ENCODE data around the gene SGCB. TPM values are rescaled to one million over a fixed set of nuclear protein-coding genes. Genes with fewer than 3 reads are reported as not detected.

SGCB gene
- total RNA-seq, 1 donor = 36.2 TPM

DNA sequence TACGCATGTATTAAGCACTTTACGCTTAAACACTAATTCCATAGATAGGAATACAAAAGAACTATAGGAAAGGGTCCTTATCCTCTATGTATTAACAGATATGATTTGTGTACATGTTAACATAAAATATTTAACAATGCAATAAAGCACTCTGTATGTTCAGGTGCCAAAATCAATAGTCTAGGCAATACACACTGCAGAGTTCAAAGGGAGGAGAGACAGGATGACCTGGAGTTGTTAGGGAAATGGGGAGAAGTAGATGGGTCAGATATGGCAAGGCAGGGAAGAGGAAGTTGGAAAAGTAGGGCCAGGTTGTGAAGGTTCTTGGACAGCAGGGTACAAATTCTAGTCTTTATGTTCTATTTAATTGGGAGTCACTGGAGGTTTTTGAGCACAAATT, 2.9 kb downstream of the SGCB start:
- no peak overlapping the region for H3K4me3 ChIP-seq (ENCODE audit: low read depth, low read length)
- TF ChIP-seq, protein P1, sequence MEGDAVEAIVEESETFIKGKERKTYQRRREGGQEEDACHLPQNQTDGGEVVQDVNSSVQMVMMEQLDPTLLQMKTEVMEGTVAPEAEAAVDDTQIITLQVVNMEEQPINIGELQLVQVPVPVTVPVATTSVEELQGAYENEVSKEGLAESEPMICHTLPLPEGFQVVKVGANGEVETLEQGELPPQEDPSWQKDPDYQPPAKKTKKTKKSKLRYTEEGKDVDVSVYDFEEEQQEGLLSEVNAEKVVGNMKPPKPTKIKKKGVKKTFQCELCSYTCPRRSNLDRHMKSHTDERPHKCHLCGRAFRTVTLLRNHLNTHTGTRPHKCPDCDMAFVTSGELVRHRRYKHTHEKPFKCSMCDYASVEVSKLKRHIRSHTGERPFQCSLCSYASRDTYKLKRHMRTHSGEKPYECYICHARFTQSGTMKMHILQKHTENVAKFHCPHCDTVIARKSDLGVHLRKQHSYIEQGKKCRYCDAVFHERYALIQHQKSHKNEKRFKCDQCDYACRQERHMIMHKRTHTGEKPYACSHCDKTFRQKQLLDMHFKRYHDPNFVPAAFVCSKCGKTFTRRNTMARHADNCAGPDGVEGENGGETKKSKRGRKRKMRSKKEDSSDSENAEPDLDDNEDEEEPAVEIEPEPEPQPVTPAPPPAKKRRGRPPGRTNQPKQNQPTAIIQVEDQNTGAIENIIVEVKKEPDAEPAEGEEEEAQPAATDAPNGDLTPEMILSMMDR (IDR thresholded peaks at IDR 0.05; ENCODE audit: insufficient read depth, low read length) = no peak
- DNase-seq (ENCODE audit: low read depth) = no peak

DNA sequence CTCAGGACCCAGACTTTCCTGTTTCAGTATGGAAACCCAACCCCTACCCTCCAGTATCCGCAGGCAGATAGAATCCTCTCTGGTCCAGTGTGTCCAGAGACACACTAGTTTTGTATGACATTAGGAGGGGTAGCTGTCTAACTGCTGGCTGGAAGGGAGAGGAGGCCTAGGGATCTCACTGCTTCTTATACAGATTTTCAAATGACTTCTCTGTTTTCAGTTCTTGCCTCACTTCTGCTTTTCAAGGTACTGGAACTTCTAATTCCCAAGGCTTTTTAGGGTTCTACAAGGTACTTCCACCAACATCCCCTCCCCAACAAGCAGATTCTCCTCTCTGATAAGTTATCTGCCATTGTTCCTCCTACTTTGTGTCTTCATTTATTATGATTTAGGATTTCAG, 6.1 kb downstream of the SGCB start:
- H3K4me3 ChIP-seq (ENCODE audit: low read depth, low read length) = no peak overlapping the region
- DNase-seq (ENCODE audit: low read depth) = no peak
- TF ChIP-seq, protein P1 (IDR thresholded peaks at IDR 0.05; ENCODE audit: insufficient read depth, low read length) = no peak

DNA sequence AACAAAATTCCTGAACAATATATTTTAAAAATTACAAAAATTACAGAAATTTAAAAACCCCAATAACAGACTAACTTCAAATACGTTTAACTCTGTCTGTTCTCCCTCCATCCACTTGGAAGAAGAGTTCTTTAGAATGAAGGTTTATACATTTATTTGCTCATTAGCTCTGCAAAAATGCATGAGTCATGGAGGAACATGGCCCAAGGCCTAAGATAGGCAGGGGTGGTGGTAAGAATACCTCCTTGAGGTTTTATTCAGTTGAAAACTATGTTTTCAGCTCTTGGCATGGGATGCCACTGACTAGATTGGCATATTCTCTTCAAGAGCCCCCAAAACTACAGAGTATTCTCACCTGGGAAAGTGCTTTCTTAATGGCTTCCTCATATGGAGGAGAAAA, 9.1 kb downstream of the SGCB start:
- TF ChIP-seq, protein P1 (IDR thresholded peaks at IDR 0.05; ENCODE audit: insufficient read depth, low read length) = no peak
- peak; percentile 59 for DNase-seq (ENCODE audit: low read depth)
- no peak overlapping the region for H3K4me3 ChIP-seq (ENCODE audit: low read depth, low read length)

DNA sequence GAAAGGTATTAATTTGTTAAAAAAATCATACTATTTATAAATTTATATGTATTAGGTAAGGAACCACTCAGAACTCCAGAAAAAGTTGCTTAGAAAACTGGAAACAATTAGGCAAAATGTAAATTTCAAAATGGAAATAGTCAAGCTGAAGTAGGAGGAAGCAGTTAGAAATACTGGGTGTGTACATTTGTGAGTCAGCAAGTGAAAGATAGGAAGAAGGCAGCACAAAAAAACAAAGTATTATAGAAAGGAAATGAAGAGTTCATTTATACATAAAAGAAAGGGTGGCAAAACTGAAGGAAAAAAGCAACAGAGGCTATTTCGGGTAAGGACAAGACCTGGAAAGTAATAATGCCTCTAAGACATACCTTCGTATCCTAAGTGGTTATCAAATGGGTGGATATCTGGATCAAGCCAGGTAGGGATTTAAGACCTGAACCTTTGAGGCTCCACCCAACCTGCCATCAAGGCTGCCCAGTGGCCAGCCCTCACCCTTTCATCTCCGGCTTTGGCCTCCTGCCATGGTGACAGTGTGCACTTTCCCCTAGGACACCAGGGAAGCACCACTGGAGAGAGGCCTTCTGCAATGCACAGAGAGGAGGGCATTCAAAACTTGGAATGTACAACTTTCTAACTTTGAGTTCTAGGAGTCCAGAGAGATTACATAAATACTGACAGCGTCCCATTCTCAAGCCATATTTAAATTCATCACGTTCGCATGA, 18.0 kb downstream of the SGCB start, which contains the start of gene LRRC66:
Gene LRRC66 (minus strand): TSS at position 428 of the 722 bp plus-strand sequence. CDS start 2,750 bp downstream, outside the sequence.
- TF ChIP-seq, protein P1 (IDR thresholded peaks at IDR 0.05; ENCODE audit: insufficient read depth, low read length) = no peak
- H3K4me3 ChIP-seq (ENCODE audit: low read depth, low read length) = no peak within 1 kb of the TSS
- DNase-seq (ENCODE audit: low read depth) = peak; percentile 29

DNA sequence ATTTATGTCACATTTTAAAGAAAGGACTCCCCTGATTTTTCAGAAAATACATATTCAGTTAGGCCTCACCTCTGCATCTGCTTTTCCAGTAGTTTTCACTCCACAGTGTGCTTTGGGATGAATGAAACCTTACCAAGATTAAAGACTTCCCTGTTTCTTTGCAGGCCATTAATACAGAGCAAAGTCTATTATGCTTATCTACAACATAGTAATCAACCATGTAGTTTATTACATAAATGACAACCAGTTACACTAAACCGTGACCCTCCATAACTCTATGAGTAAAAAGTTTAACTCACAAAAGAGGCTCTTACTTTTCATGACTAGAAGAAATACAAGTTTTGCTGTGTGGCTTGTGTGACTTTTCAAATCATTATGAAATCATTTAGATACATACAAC, 20.3 kb downstream of the SGCB start:
- no peak for DNase-seq (ENCODE audit: low read depth)
- no peak overlapping the region for H3K4me3 ChIP-seq (ENCODE audit: low read depth, low read length)
- TF ChIP-seq, protein P1 (IDR thresholded peaks at IDR 0.05; ENCODE audit: insufficient read depth, low read length) = no peak

DNA sequence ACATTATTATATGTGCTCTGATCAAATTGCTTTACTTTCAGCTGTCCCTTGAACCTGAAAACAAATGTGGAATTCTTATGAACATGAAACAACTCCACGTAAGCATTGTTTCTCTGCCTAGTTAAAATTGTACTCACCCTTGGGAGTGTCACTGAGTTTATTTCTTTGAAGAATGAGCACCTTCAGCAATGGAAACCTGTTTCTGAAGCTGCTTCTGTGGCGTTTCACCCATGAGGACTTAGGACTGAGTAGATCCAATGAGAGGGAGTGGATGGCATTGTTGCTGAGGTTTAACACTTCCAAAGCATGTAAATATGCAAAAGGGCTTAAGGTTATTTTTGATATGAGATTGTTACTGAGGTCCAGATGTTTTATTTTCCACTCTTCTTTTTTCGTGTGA, 21.1 kb downstream of the SGCB start:
- TF ChIP-seq, protein P1 (IDR thresholded peaks at IDR 0.05; ENCODE audit: insufficient read depth, low read length) = no peak
- DNase-seq (ENCODE audit: low read depth) = no peak
- H3K4me3 ChIP-seq (ENCODE audit: low read depth, low read length) = no peak overlapping the region

DNA sequence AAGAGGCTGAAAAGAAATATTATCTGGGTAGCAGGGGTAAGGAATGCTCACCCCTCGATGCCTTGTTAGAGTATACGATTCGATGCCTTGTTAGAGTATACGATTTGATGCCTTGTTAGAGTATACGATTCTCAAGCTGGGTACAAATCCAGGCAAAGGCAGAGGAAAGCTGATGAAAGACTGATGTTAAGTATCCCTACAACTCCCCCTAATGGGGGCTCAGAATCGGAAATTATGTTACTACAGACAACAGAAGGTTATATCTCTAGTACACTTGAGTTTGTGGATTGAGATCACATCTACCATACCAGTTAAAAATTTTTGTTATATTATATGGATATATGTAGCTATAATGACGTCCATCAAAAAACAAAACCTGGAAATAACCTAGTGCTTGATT, 22.7 kb downstream of the SGCB start:
- TF ChIP-seq, protein P1 (IDR thresholded peaks at IDR 0.05; ENCODE audit: insufficient read depth, low read length) = no peak
- peak; percentile 31 for DNase-seq (ENCODE audit: low read depth)
- H3K4me3 ChIP-seq (ENCODE audit: low read depth, low read length) = no peak overlapping the region

All from fibroblast of the aortic adventitia (primary cell).